B cell (primary cell): Measurements from ENCODE around the gene TMBIM6. TPM values are rescaled to one million over a fixed set of nuclear protein-coding genes. Genes with fewer than 3 reads are reported as not detected.
A peak's percentile ranks its signal among the peaks of the same experiment; 100 is the strongest.

Experiments used
- ATAC-seq: fragments of 200-7000 bp; cut with Tn5 transposase; one replicate; pipeline ENCODE4 v1.10.0; 2021; ENCODE audit warnings: low read depth, mild to moderate bottlenecking, moderate number of reproducible peaks, moderate library complexity
- CTCF ChIA-PET: fragments of 350-600 bp; sonication (Branson Sonifier 250); formaldehyde crosslinking; loops from one replicate; lab custom pipeline; 2021; ENCODE audit warnings: antibody characterized with exemption, inconsistent platforms; lab: Charles Lee
- POLR2A ChIA-PET: fragments of 350-600 bp; sonication (Branson Sonifier 250); formaldehyde crosslinking; loops from one replicate; lab custom pipeline; 2021; ENCODE audit warnings: antibody characterized with exemption; lab: Charles Lee
- DNase-seq: peaks from one replicate; pipeline ENCODE4 v3.0.0; 2013
- H2AFZ ChIP-seq: 2 replicates; pipeline ENCODE4 v1.6.1; 2012; ENCODE audit warnings: mild to moderate bottlenecking, low read depth, low read length; ENCODE audit not compliant: insufficient read depth, poor library complexity, severe bottlenecking
- H3K27ac ChIP-seq, 2 donors: 1 replicate in 1 of 2; 2 replicates in 1 of 2; pipeline ENCODE4 v1.5.1; 2012 to 2013; ENCODE audit warnings: low read length in 2 of 2, mild to moderate bottlenecking in 2 of 2, moderate library complexity in 1 of 2
- H3K27me3 ChIP-seq, 4 experiments: fragments of 200-600 bp in 1 of 4; sonication (generic) in 1 of 4; replicated peaks in 1 of 4; 1 replicate in 2 of 4; 2 replicates in 2 of 4; pipeline versions ENCODE4 v1.6.1 to v1.7.0; 2013 to 2016; ENCODE audit warnings: low read length in 3 of 4, mild to moderate bottlenecking in 2 of 4, mixed read lengths in 1 of 4, moderate library complexity in 1 of 4; ENCODE audit not compliant: insufficient read depth in 4 of 4, control insufficient read depth in 3 of 4; ENCODE audit errors: control extremely low read depth in 1 of 4
- H3K36me3 ChIP-seq, 2 experiments: replicated peaks in 1 of 2; 1 replicate in 1 of 2; 2 replicates in 1 of 2; pipeline versions ENCODE4 v1.6.1 to v1.7.1; 2013; ENCODE audit warnings: low read length in 1 of 2; ENCODE audit not compliant: insufficient read depth in 2 of 2, control insufficient read depth in 1 of 2; ENCODE audit errors: control extremely low read depth in 1 of 2, extremely low read depth in 1 of 2
- H3K4me1 ChIP-seq, 2 donors: fragments of 200-600 bp in 1 of 2; sonication (generic) in 1 of 2; 1 replicate in 1 of 2; 2 replicates in 1 of 2; pipeline versions ENCODE4 v1.5.1 to v1.6.1; 2013 to 2017; ENCODE audit warnings: low read length in 2 of 2; ENCODE audit not compliant: control insufficient read depth in 2 of 2, insufficient read depth in 2 of 2
- H3K4me2 ChIP-seq: replicated peaks from 2 replicates; pipeline ENCODE3; 2012; ENCODE audit warnings: mild to moderate bottlenecking, low read depth, low read length; ENCODE audit not compliant: poor library complexity, severe bottlenecking
- H3K4me3 ChIP-seq, 5 experiments: fragments of 200-600 bp in 1 of 5; sonication (generic) in 1 of 5; 1 replicate in 3 of 5; 2 replicates in 2 of 5; pipeline versions ENCODE4 v1.5.1 to v1.7.0; 2011 to 2016; ENCODE audit warnings: low read length in 4 of 5, mild to moderate bottlenecking in 4 of 5, low read depth in 2 of 5, control low read depth in 1 of 5, moderate library complexity in 1 of 5; ENCODE audit not compliant: insufficient read depth in 1 of 5; ENCODE audit errors: control extremely low read depth in 1 of 5, extremely low read depth in 1 of 5
- H3K79me2 ChIP-seq: fragments of 200-600 bp; sonication (generic); one replicate; pipeline ENCODE4 v1.6.0; 2016; ENCODE audit warnings: low read length; ENCODE audit not compliant: control insufficient read depth, insufficient read depth
- H3K9ac ChIP-seq: fragments of 200-600 bp; sonication (generic); 2 replicates; pipeline ENCODE4 v1.6.1; 2017; ENCODE audit warnings: mild to moderate bottlenecking, low read length, moderate library complexity
- H3K9me3 ChIP-seq, 3 donors: one replicate each; pipeline versions ENCODE4 v1.6.1 to v1.7.1; 2013; ENCODE audit warnings: low read length in 2 of 3; ENCODE audit not compliant: control insufficient read depth in 2 of 3, insufficient read depth in 1 of 3; ENCODE audit errors: control extremely low read depth in 1 of 3
- H4K20me1 ChIP-seq: 2 replicates; pipeline ENCODE4 v1.6.0; 2012; ENCODE audit warnings: mild to moderate bottlenecking, low read length; ENCODE audit not compliant: insufficient read depth, control insufficient read depth, poor library complexity, severe bottlenecking
- H3K27ac Mint-ChIP-seq: one replicate; pipeline ENCODE4 v1.8.0; 2021; ENCODE audit warnings: mixed read lengths
- H3K27me3 Mint-ChIP-seq: one replicate; pipeline ENCODE4 v1.8.0; 2021; ENCODE audit warnings: mixed read lengths
- H3K4me1 Mint-ChIP-seq: one replicate; pipeline ENCODE4 v1.8.0; 2021; ENCODE audit warnings: mixed read lengths
- H3K4me3 Mint-ChIP-seq: one replicate; pipeline ENCODE4 v1.8.0; 2021; ENCODE audit warnings: mixed read lengths
- H3K9me3 Mint-ChIP-seq: one replicate; pipeline ENCODE4 v1.8.0; 2022; ENCODE audit warnings: mixed read lengths; ENCODE audit not compliant: insufficient read depth
- EZH2 ChIP-seq: IDR thresholded peaks from 2 replicates; pipeline ENCODE4 v1.6.1; 2012; ENCODE audit warnings: borderline replicate concordance, low read depth, mild to moderate bottlenecking, moderate library complexity, low read length; ENCODE audit not compliant: insufficient read depth, poor library complexity, severe bottlenecking
- WGBS: methylation state at CpG from one replicate; pipeline ENCODE4 v1.1.5; 2013; ENCODE audit warnings: missing lambda C conversion rate; ENCODE audit not compliant: insufficient coverage; 5-methylcytosine and 5-hydroxymethylcytosine counted together
- intact Hi-C: fragments of 100-400 bp; cut with micrococcal nuclease; formaldehyde crosslinking; loops from one replicate; pipeline ENCODE4 v1.10.0; 2022
- polyA plus RNA-seq: library from polyadenylated mRNA; depleted of rRNA; stranded (reverse); fragments of >200 nt; gene quantifications from 2 replicates; pipeline ENCODE4 v1.2.3, GENCODE V29; 2012
- total RNA-seq, 2 donors: library from RNA; stranded (reverse); fragments of 120-200 nt in 1 of 2; gene quantifications; 1 replicate in 1 of 2; 2 replicates in 1 of 2; pipeline versions ENCODE4 v1.2.3 to v1.2.4, GENCODE V29; 2013 to 2022
- TF ChIP-seq, protein P1 (sequence below): fragments of 200-600 bp; IDR thresholded peaks from one replicate; pipeline ENCODE4 v1.8.0; 2022; ENCODE audit warnings: antibody characterized with exemption, mild to moderate bottlenecking

TMBIM6 gene
- total and polyA plus RNA-seq, 2 donors (not counting 1 experiment from before 2014, with no cell fraction given), result 178 to 336 TPM

DNA sequence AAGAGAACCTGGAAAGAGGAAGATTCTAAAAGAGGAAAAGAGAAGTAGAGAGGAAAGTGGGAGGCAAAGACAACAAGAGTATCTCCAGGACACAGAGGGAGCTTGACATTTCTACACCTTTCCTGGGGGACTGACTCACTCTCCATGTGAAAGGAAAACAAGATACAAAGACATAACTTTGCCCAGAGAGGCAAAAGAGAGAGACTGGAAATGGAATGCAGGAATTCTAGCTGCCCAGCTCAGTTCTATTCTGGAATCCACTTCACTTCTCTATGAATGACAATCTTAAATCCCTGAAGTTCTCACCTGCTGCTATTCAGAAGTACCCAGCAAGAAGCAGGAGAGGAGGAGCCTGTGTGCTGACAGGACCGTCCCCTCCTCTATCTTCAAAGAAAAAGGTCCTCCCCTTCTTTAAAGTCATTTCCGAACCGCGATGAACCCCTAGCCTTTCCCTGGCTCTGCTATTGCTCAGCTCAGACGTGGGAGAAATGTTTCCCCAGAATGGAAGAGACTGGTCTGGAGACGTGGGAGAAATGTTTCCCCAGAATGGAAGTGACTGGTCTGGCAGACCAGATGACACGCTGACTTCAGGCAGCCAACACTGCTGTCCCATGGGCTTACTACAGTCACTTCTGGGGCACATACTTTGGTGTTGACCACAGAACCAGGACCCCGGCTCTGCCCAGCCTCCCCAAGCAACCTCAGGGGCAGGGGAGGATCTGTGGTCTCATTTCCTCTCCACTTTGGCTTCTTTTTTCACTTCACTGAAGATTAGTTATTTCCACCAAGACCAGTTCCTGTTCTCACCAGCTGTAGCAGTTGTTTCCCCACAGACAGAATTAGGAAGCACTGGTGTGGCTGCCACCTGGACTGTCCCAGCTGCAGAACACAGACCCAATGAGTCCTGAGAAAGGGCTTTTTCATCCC lies 42.5 kb upstream of the TMBIM6 start:
- peak overlapping the region; percentile 93 for H3K4me2 ChIP-seq
- ChIA-PET CTCF (interaction anchor here (1.0 to 4.0 kb wide), 9 partner anchors 9 to 54 kb away, joined by 3 to 21 read pairs (median 5); partner anchors contain the start of gene TMBIM6), POLR2A (interaction anchor here (0.5 to 1.0 kb wide), 5 partner anchors 28 to 510 kb away, joined by 3 to 5 read pairs (median 3); no protein-coding TSS in a partner anchor)
- Mint-ChIP-seq H3K9me3 (no peaks in the 10 kb centered on the region), H3K4me1 (peaks cover 72% of the 10 kb centered on the region), H3K27me3 (no peaks in the 10 kb centered on the region), H3K4me3 (peak overlapping the region; percentile 89), H3K27ac (peak overlapping the region; percentile 92)
- no peaks in the 10 kb centered on the region for H3K36me3 ChIP-seq
- no peak for TF ChIP-seq EZH2
- TF ChIP-seq, protein P1, sequence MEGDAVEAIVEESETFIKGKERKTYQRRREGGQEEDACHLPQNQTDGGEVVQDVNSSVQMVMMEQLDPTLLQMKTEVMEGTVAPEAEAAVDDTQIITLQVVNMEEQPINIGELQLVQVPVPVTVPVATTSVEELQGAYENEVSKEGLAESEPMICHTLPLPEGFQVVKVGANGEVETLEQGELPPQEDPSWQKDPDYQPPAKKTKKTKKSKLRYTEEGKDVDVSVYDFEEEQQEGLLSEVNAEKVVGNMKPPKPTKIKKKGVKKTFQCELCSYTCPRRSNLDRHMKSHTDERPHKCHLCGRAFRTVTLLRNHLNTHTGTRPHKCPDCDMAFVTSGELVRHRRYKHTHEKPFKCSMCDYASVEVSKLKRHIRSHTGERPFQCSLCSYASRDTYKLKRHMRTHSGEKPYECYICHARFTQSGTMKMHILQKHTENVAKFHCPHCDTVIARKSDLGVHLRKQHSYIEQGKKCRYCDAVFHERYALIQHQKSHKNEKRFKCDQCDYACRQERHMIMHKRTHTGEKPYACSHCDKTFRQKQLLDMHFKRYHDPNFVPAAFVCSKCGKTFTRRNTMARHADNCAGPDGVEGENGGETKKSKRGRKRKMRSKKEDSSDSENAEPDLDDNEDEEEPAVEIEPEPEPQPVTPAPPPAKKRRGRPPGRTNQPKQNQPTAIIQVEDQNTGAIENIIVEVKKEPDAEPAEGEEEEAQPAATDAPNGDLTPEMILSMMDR, result no peak
- WGBS, result 0% methylated on average over 2 of the region's 8 CpGs
- peaks cover 99% of the 10 kb centered on the region for H3K79me2 ChIP-seq
- peaks cover 70 to 72% of the 10 kb centered on the region in 2 donors for H3K4me1 ChIP-seq
- ATAC-seq (peak; percentile 84), DNase-seq (peak; percentile 80)
- peak overlapping the region; percentile 61 for H3K9ac ChIP-seq
- no peaks in the 10 kb centered on the region for H3K9me3 ChIP-seq
- intact Hi-C loops, result loop anchor here (1.0 to 2.0 kb wide), 6 partner anchors 8 to 54 kb away; partner anchors contain the start of gene FMNL3
- no peaks in the 10 kb centered on the region for H3K27me3 ChIP-seq
- H3K4me3 ChIP-seq, result peak overlapping the region; percentile 24 to 53 (median 42)
- H2AFZ ChIP-seq, result peak overlapping the region; percentile 6
- peaks cover 17% of the 10 kb centered on the region for H4K20me1 ChIP-seq
- peak overlapping the region; percentile 62 to 85 for H3K27ac ChIP-seq
